OCI-LY1 (cell line): Measurements from ENCODE around the gene JPT1.
"Not testable (repeated sequence)": the region's sequence is repeated elsewhere in the genome, so short reads cannot be mapped to it uniquely, and the experiment has no call there.

Experiments used
- H2AFZ ChIP-seq: fragments of 200-600 bp; sonication (generic), shearing (Covaris generic); 2 replicates; pipeline ENCODE4 v1.6.0; 2014; ENCODE audit warnings: antibody characterized with exemption, mild to moderate bottlenecking, low read length
- H3F3A ChIP-seq: fragments of 200-600 bp; sonication (generic), shearing (Covaris generic); 2 replicates; pipeline ENCODE4 v1.6.0; 2014; ENCODE audit warnings: mild to moderate bottlenecking, antibody characterized with exemption, low read length, moderate library complexity; ENCODE audit not compliant: insufficient read depth
- H3K27ac ChIP-seq: fragments of 200-600 bp; sonication (generic); 2 replicates; pipeline ENCODE4 v1.5.1; 2014; ENCODE audit warnings: low read length, mixed run types, mild to moderate bottlenecking, low read depth; ENCODE audit not compliant: poor library complexity, severe bottlenecking
- H3K27me3 ChIP-seq: fragments of 200-600 bp; sonication (generic); 2 replicates; pipeline ENCODE4 v1.6.0; 2014; ENCODE audit warnings: antibody characterized with exemption, mild to moderate bottlenecking, low read length, moderate library complexity; ENCODE audit not compliant: insufficient read depth
- H3K36me3 ChIP-seq: fragments of 200-600 bp; sonication (generic); 2 replicates; pipeline ENCODE4 v1.6.1; 2014; ENCODE audit warnings: mild to moderate bottlenecking, antibody characterized with exemption, low read length, moderate library complexity, mixed read lengths; ENCODE audit not compliant: insufficient read depth
- H3K4me1 ChIP-seq: fragments of 200-600 bp; sonication (generic); 2 replicates; pipeline ENCODE4 v1.5.1; 2014; ENCODE audit warnings: mild to moderate bottlenecking, low read length, moderate library complexity; ENCODE audit not compliant: insufficient read depth, severe bottlenecking
- H3K4me2 ChIP-seq: fragments of 200-600 bp; sonication (generic), shearing (Covaris generic); 2 replicates; pipeline ENCODE4 v1.6.1; 2014; ENCODE audit warnings: low read length
- H3K4me3 ChIP-seq: fragments of 200-600 bp; sonication (generic); 2 replicates; pipeline ENCODE4 v1.5.1; 2014; ENCODE audit warnings: low read length, low read depth, mild to moderate bottlenecking, mixed read lengths; ENCODE audit not compliant: poor library complexity, severe bottlenecking
- H3K79me2 ChIP-seq: fragments of 200-600 bp; shearing (Covaris generic); 2 replicates; pipeline ENCODE4 v1.6.1; 2016; ENCODE audit warnings: mixed run types, low read length, mixed read lengths; ENCODE audit not compliant: insufficient read depth
- H3K9ac ChIP-seq: fragments of 200-600 bp; sonication (generic), shearing (Covaris generic); 2 replicates; pipeline ENCODE4 v1.6.1; 2014; ENCODE audit warnings: mild to moderate bottlenecking, low read length, mixed read lengths
- H3K9me2 ChIP-seq: fragments of 200-600 bp; sonication (generic), shearing (Covaris generic); 2 replicates; pipeline ENCODE4 v1.6.1; 2014; ENCODE audit warnings: low read depth, mild to moderate bottlenecking, low read length, mixed read lengths
- H3K9me3 ChIP-seq: fragments of 200-600 bp; shearing (Covaris generic); 2 replicates; pipeline ENCODE4 v1.6.1; 2014; ENCODE audit warnings: low read length, mixed read lengths
- H4K20me1 ChIP-seq: fragments of 200-600 bp; sonication (generic), shearing (Covaris generic); 2 replicates; pipeline ENCODE4 v1.6.0; 2016; ENCODE audit warnings: mild to moderate bottlenecking, low read length; ENCODE audit not compliant: insufficient read depth
- CTCF ChIP-seq: fragments of 200-600 bp; sonication (generic), shearing (Covaris generic); IDR thresholded peaks from 2 replicates; pipeline ENCODE4 v1.5.1; 2017; ENCODE audit warnings: mild to moderate bottlenecking, antibody characterized with exemption, low read length, moderate library complexity, mixed read lengths
- EZH2 ChIP-seq: fragments of 200-600 bp; sonication (generic), shearing (Covaris generic); IDR thresholded peaks from 2 replicates; pipeline ENCODE4 v1.8.0; 2017; ENCODE audit warnings: borderline replicate concordance, mixed run types, mild to moderate bottlenecking, antibody characterized with exemption, low read length, moderate library complexity, mixed read lengths

The JPT1 gene

GRCh38 chr17:75133001-75133400 is 21.3 kb downstream of the JPT1 start:
- Histone ChIP-seq H3K9ac (no peak overlapping the region), H3K27me3 (no peaks in the 10 kb centered on the region), H3K36me3 (peaks cover 50% of the 10 kb centered on the region; the same call in 1 of the 2 replicates), H3F3A (peaks cover 12% of the 10 kb centered on the region), H3K4me1 (peaks cover 21% of the 10 kb centered on the region), H3K27ac (no peak overlapping the region), H3K4me2 (no peak overlapping the region), H3K79me2 (no peaks in the 10 kb centered on the region), H3K4me3 (no peak overlapping the region), H3K9me3 (no peaks in the 10 kb centered on the region), H2AFZ (no peak overlapping the region), H4K20me1 (no peaks in the 10 kb centered on the region), H3K9me2 (no peaks in the 10 kb centered on the region)
- TF ChIP-seq EZH2 (no peak), CTCF (no peak)

GRCh38 chr17:75132018-75133000 is 22.0 kb downstream of the JPT1 start:
- not testable (repeated sequence) for H3K27me3 ChIP-seq, H4K20me1 ChIP-seq, H3K9me2 ChIP-seq, H3K9me3 ChIP-seq, H3K79me2 ChIP-seq
- H3K36me3 ChIP-seq, result peaks cover 47% of the 10 kb centered on the region; the same call in 1 of the 2 replicates
- H3K4me1 ChIP-seq, result peaks cover 28% of the 10 kb centered on the region
- H3F3A ChIP-seq, result peaks cover 12% of the 10 kb centered on the region
- H2AFZ ChIP-seq, result 0 out of 2 replicates have a peak overlapping the region, but pooled peaks have one; percentile 50
- H3K9ac ChIP-seq, result peak overlapping the region; percentile 87
- peak overlapping the region; percentile 76 for H3K4me3 ChIP-seq
- peak overlapping the region; percentile 77 for H3K4me2 ChIP-seq
- peak overlapping the region; percentile 75 for H3K27ac ChIP-seq

- Histone ChIP-seq H3K4me3 (peak within 1 kb of the TSS; percentile 76), H4K20me1 (no peaks in the 10 kb centered on the region), H3K27me3 (no peaks in the 10 kb centered on the region), H3K79me2 (no peaks in the 10 kb centered on the region), H3K4me2 (peak within 1 kb of the TSS; percentile 77), H3K9me3 (no peaks in the 10 kb centered on the region), H3K9ac (peak within 1 kb of the TSS; percentile 87), H3F3A (peaks cover 9% of the 10 kb centered on the region), H3K27ac (peak within 1 kb of the TSS; percentile 75), H2AFZ (0 out of 2 replicates have a peak within 1 kb of the TSS, but pooled peaks have one; percentile 50), H3K36me3 (peaks cover 38% of the 10 kb centered on the region; the same call in 1 of the 2 replicates), H3K9me2 (no peaks in the 10 kb centered on the region), H3K4me1 (peaks cover 29% of the 10 kb centered on the region)
- TF ChIP-seq EZH2 (no peak), CTCF (peak; percentile 79)
Observed at GRCh38 chr17:75131278-75132017, 22.9 kb downstream of the JPT1 start, which contains the start of gene NT5C. Gene NT5C, minus strand, starts transcription at chr17:75131742. Its CDS starts 35 bp downstream, at chr17:75131707.
